ENCODE measurements around the gene SCAF11. TPM values are rescaled to one million over a fixed set of nuclear protein-coding genes. Genes with fewer than 3 reads are reported as not detected.

Gene SCAF11
- total RNA-seq, 1 experiment from 2014 or later = 79.8 TPM

- no peak for ATAC-seq
- H2AFZ ChIP-seq (ENCODE audit: low read depth, low read length, poor library complexity, severe bottlenecking) = no peak overlapping the region
- H3K9me3 ChIP-seq (ENCODE audit: control insufficient read depth in 1 of 2, insufficient read depth in 1 of 2, low read depth in 1 of 2, low read length in 2 of 2) = no peaks in the 10 kb centered on the region
- RAD21 ChIA-PET (ENCODE audit: low non-redundant PET in 1 of 2, low total read pairs in 2 of 2, uncharacterized antibody in 2 of 2, unreplicated experiment in 2 of 2) = no interaction called here
- DNase-seq (ENCODE audit: low read depth, low spot score) = no peak
- H4K20me1 ChIP-seq (ENCODE audit: insufficient read depth) = peaks cover 3% of the 10 kb centered on the region; the same call in 1 of the 2 replicates
- TF ChIP-seq, protein P1, sequence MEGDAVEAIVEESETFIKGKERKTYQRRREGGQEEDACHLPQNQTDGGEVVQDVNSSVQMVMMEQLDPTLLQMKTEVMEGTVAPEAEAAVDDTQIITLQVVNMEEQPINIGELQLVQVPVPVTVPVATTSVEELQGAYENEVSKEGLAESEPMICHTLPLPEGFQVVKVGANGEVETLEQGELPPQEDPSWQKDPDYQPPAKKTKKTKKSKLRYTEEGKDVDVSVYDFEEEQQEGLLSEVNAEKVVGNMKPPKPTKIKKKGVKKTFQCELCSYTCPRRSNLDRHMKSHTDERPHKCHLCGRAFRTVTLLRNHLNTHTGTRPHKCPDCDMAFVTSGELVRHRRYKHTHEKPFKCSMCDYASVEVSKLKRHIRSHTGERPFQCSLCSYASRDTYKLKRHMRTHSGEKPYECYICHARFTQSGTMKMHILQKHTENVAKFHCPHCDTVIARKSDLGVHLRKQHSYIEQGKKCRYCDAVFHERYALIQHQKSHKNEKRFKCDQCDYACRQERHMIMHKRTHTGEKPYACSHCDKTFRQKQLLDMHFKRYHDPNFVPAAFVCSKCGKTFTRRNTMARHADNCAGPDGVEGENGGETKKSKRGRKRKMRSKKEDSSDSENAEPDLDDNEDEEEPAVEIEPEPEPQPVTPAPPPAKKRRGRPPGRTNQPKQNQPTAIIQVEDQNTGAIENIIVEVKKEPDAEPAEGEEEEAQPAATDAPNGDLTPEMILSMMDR (IDR thresholded peaks at IDR 0.05 in 2 of 3, conservative IDR thresholded peaks at IDR 0.05 in 1 of 3; ENCODE audit: borderline replicate concordance in 1 of 3, insufficient read depth in 1 of 3, low read depth in 2 of 3, low read length in 2 of 3) = no peak
- TF ChIP-seq YY1 (IDR thresholded peaks at IDR 0.05; ENCODE audit: extremely low read depth, insufficient replicate concordance, low read depth, low read length) (no peak), POLR2AphosphoS5 (IDR thresholded peaks at IDR 0.05; ENCODE audit: low read depth, low read length) (no peak), JUND (IDR thresholded peaks at IDR 0.05) (no peak), SP1 (IDR thresholded peaks at IDR 0.05; ENCODE audit: low read depth) (no peak), TCF7L2 (IDR thresholded peaks at IDR 0.05; ENCODE audit: borderline replicate concordance, extremely low read depth, insufficient read depth, insufficient read length) (no peak), EGR1 (IDR thresholded peaks at IDR 0.05; ENCODE audit: low read depth) (no peak), FOSL1 (IDR thresholded peaks at IDR 0.05; ENCODE audit: low read depth) (no peak), CBX3 (IDR thresholded peaks at IDR 0.05; ENCODE audit: low read depth) (no peak), POLR2A (IDR thresholded peaks at IDR 0.05; ENCODE audit: borderline replicate concordance, extremely low read depth, insufficient read depth, insufficient read length) (no peak), CEBPB (IDR thresholded peaks at IDR 0.05; ENCODE audit: low read depth) (no peak)
- TF ChIP-seq, protein P2, sequence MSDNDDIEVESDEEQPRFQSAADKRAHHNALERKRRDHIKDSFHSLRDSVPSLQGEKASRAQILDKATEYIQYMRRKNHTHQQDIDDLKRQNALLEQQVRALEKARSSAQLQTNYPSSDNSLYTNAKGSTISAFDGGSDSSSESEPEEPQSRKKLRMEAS (IDR thresholded peaks at IDR 0.05) = no peak
- H3K4me3 ChIP-seq (replicated peaks in 1 of 2; ENCODE audit: low read depth in 1 of 2, low read length in 2 of 2) = no peak overlapping the region
- no TSS peak for BruUV-seq (replicated peaks)
- H3K9me2 ChIP-seq (ENCODE audit: insufficient read depth) = no peaks in the 10 kb centered on the region
- CTCF ChIA-PET = interaction anchor here (2.2 kb wide), 1 partner anchor 370 kb away, joined by 7 read pairs; no protein-coding TSS in a partner anchor
- no peak overlapping the region for H3K4me2 ChIP-seq (ENCODE audit: low read length)
- no peak overlapping the region for H3K27ac ChIP-seq (ENCODE audit: low read depth, low read length)
- no peaks in the 10 kb centered on the region for H3K79me2 ChIP-seq (ENCODE audit: insufficient read depth, low read length)
- no peaks in the 10 kb centered on the region for H3K27me3 ChIP-seq (ENCODE audit: insufficient read depth, low read length)
- H3K4me1 ChIP-seq (ENCODE audit: control insufficient read depth in 1 of 2, insufficient read depth in 2 of 2, low read length in 2 of 2) = no peaks in the 10 kb centered on the region
- intact Hi-C loops (cut with micrococcal nuclease) = no loop called here
- H3K9ac ChIP-seq (ENCODE audit: low read length) = no peak overlapping the region
- no peaks in the 10 kb centered on the region; a peak in 1 of 4 replicates for H3K36me3 ChIP-seq (ENCODE audit: control insufficient read depth in 1 of 2, insufficient read depth in 2 of 2, low read length in 2 of 2)
- POLR2A ChIA-PET = no interaction called here
These were observed 76.7 kb downstream of the SCAF11 start for GRCh38 chr12:45913631-45914030.

All from HCT116 (cell line).